SK-N-MC (cell line): ENCODE results near the gene SACS.

Experiments used
- EZH2 ChIP-seq: fragments of 200-600 bp; sonication (generic); IDR thresholded peaks from one replicate; pipeline ENCODE4 v1.6.1; 2017; ENCODE audit warnings: antibody characterized with exemption
- FOXP2 ChIP-seq: optimal IDR thresholded peaks from 2 replicates; pipeline ENCODE3; 2011; ENCODE audit warnings: mild to moderate bottlenecking, moderate library complexity; ENCODE audit not compliant: insufficient read depth; ENCODE audit errors: extremely low read length, control extremely low read depth
- POLR2AphosphoS5 ChIP-seq: IDR thresholded peaks from 2 replicates; pipeline ENCODE4 v1.6.1; 2012; ENCODE audit warnings: mild to moderate bottlenecking, low read depth, low read length, borderline replicate concordance

DNA sequence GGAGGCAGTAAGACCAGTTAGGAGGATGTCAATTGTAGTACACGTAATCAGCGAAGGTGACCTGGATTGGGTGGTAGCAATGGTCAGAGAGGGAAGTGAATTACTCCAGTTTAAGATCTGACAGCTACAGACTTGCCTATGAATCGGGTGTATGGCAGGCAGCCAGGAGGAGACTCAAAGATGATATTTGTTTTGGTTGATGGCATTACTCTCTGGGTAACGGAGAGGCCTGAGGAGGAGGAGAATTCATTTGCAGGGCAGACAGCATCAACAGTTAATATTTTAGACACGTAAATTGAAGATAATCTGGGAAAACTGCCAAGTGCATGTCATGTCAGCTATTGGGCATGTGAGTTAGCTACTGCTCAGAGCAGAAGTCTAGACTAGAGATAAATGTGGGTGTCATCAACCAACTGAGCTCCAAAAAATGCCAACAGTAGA is 143.6 kb downstream of the SACS start:
- TF ChIP-seq EZH2 (no peak), POLR2AphosphoS5 (no peak), FOXP2 (no peak)
